Panc1 (cell line): Measurements from ENCODE around the gene TNRC6A.

ENCODE experiments used
- CTCF ChIP-seq: fragments of 450-650 bp; IDR thresholded peaks from 2 replicates; pipeline ENCODE4 v1.5.1; 2017; ENCODE audit warnings: mild to moderate bottlenecking
- POLR2AphosphoS5 ChIP-seq: IDR thresholded peaks from 2 replicates; pipeline ENCODE4 v1.6.1; 2012; ENCODE audit warnings: mild to moderate bottlenecking, low read depth, low read length, moderate library complexity
- REST ChIP-seq, 2 experiments: IDR thresholded peaks; 2 replicates each; pipeline ENCODE4 v1.6.1; 2011 to 2012; ENCODE audit warnings: low read depth in 2 of 2, control low read depth in 1 of 2, low read length in 1 of 2, mild to moderate bottlenecking in 1 of 2, moderate library complexity in 1 of 2; ENCODE audit not compliant: insufficient read depth in 1 of 2
- SIN3A ChIP-seq: IDR thresholded peaks from 2 replicates; pipeline ENCODE4 v1.6.1; 2012; ENCODE audit warnings: low read depth, mild to moderate bottlenecking, low read length, moderate library complexity, borderline replicate concordance; ENCODE audit not compliant: insufficient read depth
- TCF7L2 ChIP-seq: IDR thresholded peaks from 2 replicates; pipeline ENCODE4 v1.6.1; 2011; ENCODE audit warnings: mild to moderate bottlenecking, low read depth, low read length, inconsistent platforms

GRCh38 chr16:24748242-24748641 lies 18.8 kb downstream of the TNRC6A start:
- no peak for TF ChIP-seq CTCF
- TF ChIP-seq REST (IDR thresholded peaks at IDR 0.05; ENCODE audit: insufficient read depth in 1 of 2, low read depth in 2 of 2, low read length in 1 of 2) = no peak
- TF ChIP-seq POLR2AphosphoS5 = no peak
- no peak for TF ChIP-seq TCF7L2
- TF ChIP-seq SIN3A = no peak
